NCI-H2107 (cell line): ENCODE results near the gene TMEM8B.

Experiments used
- DNase-seq: peaks from one replicate; lab custom pipeline; 2025; lab: John Stamatoyannopoulos, UW

Gene TMEM8B

DNA sequence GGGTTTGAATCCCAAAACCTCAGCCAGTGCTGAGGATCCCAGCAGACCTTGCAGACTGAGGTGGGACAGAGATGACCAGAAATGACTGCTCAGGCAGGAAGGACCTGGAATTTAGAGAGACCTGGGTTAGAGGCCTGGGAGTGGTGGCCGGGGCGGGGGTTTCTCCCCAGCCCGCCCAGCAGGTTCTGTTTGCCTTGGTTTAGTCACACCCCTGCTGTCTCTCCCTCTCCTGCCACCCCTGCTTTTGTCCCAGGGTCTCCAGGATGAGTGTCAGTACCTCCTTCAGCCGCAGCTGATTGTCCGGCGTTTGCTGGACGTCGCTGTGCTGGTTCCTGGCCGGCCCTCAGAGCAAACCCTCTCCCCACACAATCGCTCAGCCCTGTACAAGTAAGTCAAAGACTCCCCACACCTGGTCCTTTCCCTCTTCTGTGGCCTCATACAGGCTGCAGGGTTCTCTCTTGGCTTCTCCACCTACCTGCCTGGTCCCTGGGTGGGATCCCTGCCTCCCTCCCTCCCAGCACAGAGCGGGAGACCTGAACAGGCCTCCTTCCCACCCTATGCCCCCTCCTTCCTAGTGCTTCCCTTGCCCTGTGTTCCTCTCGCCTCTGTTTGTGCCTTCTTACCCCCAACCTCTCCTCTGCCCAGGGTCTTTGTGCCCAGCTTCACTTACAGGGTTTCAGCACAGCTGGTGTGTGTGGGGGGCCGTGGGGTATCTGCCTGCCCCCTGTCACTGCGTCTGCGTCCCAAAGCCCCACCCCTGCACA is 12.0 kb downstream of the TMEM8B start:
- no peak for DNase-seq

DNA sequence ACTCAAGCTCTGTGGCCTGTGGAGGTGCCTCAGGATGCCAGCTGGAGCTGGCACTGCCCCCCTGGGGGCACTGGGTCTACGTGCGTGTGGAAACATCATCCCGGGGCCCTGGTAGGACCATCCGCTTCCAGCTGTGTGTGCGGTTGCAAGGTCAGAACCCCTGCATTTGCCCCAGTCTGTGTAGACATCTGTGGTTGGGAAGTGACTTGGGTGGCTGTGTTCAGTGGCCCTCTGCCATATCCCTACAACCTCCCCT is 12.5 kb downstream of the TMEM8B start:
- DNase-seq: no peak

DNA sequence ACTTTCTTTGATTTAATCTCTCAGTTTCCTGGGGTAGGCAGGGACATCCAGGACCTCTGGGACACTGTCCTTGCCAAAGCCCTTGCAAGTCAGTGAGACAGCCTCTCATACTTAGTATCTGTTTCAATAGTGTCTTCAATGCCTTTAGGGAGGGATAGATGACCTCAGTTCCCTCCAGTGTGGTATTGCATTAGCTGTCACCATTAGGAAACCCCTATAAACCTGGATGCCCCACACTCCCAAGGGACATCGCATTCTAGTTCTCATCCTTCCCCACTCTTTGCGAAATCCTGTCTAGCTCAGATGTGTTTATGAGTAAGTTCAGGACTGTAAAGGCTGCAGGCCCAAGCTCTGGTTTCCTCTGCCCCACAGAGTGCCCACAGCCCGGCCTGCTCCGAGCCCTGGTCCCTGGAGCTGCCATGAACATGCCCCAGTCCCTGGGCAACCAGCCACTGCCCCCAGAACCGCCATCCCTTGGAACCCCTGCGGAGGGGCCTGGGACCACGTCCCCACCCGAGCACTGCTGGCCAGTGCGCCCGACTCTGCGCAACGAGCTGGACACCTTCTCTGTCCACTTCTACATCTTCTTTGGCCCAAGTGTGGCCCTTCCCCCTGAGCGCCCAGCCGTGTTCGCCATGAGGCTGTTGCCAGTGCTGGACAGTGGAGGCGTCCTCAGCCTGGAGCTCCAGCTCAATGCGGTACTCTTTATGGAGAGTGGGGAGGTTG is 13.2 kb downstream of the TMEM8B start:
- no peak for DNase-seq

DNA sequence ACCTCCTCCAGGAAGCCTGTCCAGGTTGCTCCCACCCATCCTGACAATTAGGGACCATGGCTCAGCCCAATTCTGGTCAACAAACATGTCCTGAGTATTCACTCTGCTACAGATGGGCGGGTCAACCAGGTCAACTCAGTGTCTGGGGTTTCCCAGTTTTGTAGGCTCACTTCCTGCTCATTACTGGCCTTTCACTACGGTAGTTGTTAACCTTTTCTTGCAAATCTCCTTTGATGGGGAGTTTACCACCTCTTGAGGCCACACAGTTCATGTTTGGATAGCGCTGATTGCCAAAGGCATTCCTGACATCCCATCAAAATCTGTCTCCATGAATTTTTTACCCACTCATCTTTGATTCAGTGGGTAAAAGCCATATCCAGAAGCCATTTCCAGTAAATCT is 13.8 kb downstream of the TMEM8B start:
- DNase-seq: no peak

DNA sequence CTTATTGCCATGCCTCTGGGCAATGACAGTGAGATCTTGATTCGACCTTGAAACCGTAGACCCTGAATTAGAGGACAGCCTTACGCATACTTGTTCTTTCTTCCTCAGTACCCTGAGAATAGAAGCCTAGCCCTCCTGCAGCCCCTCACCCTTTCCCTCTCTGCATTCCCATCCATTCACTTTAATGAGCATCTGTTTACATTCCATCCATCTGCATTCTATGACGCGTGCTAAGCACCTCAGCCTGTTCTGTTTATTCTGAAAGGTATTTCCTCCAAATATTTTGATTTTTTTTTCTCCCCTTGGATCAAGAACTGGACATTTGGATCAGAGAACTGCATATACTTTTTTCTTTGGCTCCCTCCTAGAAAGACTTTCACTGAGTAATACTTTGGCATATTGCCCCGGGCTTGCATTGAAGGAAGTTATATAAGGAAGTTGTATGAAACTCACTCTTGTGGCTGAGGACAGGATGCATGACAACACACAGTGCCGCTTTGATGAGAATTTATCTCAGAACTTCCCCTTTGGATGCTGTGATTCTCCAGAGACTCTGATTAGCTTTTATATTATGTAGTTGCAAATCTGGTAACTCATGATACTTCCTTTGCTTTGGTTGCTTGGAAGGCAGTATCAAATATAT is 15.7 kb downstream of the TMEM8B start:
- DNase-seq: no peak

DNA sequence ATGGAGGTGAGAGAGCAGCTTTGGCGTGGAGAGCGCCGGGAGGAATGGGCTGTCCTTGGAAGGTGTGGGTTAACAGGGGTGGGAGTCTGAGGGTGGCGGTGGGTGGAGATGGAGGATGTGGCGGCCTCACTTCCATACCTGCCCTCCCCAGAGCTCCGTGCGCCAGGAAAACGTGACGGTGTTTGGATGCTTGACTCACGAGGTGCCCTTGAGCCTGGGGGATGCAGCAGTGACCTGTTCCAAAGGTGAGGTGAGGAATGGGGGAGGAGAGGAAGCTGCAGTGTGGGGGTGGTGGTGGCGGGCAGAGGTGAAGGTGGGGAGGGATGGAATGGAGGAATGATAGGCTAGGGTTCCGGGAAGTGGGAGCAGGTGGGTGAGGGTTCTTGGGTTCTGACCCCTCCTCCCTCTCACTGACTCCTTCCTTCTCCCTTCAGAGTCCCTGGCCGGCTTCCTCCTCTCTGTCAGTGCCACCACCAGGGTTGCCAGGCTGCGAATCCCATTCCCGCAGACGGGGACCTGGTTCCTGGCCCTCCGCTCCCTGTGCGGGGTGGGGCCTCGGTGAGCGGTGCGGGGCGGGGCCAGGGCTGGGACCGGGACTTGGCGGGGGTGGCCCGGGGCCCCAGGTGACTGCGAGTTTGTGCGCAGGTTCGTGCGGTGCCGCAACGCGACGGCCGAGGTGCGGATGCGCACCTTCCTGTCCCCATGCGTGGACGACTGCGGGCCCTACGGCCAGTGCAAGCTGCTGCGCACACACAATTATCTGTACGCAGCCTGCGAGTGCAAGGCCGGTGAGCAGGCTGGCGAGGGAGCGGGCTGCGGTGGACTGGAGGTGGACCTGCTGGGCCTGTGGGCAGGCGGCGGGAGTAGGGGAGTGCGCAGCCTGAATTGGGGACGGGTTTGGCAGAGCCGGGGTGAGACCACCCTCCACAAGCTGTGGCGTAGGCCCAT is 17.1 kb downstream of the TMEM8B start:
- DNase-seq: no peak

DNA sequence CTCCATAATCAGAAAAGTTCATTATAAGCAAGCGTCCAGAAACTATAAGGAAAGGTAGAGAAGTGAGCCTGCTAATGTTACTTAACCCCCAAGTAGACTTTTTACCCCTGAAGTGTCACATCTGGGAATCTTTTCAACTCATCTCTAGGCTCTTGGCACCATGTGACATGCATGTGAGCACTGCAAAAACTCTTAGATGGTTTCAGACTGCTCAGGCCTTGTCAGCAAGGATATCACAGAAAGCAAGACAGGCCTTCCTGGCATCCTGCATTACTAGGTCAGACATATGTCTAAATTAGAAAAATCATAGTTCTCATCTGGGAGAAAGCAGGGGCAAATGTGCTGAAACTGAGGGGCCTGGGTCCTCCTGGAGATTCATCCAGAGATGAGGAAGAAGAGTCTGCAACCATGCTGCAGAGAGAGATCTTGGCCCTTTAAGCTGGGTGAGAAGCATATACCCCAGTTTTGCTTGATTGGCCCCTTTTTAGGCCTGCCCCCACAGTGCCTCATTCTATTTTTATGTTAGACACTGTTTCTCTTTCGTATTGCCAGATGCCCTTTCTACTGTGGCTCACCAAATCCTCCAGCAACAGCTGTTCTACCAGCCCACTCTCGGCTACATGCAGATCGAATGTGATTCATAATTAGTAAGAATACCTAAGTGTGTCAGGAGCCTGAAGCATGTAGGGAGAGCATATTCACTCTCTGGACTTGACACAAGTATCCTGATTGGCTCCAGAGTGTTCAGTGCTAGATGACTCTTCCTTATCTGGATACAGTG is 19.0 kb downstream of the TMEM8B start:
- DNase-seq: no peak

DNA sequence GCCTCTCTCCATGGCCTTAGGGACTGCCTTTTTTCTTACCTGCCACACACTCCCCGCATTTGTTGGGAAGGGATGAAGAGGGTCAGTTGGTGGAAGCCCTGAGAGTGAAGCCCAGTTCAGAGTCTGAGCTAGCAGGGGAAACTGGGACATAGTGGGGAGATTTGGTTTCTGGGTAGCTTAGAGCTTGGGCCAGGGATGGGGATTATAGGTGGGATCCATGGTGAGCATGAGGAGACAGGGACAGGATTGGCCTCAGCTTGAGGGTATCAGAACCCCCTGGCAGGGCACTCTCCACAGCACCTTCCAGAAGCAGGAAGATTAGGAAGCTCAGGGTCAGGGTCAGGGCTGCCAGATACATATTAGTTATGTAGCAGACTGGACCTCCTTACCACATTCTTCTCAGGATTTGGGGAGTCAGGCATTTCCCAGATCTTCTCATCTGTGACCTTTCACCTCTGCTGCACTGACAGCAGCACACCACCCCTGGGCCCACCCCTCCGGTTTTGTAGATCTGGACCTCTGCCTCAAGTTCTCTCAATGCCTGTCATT is 23.3 kb downstream of the TMEM8B start:
- DNase-seq: no peak

DNA sequence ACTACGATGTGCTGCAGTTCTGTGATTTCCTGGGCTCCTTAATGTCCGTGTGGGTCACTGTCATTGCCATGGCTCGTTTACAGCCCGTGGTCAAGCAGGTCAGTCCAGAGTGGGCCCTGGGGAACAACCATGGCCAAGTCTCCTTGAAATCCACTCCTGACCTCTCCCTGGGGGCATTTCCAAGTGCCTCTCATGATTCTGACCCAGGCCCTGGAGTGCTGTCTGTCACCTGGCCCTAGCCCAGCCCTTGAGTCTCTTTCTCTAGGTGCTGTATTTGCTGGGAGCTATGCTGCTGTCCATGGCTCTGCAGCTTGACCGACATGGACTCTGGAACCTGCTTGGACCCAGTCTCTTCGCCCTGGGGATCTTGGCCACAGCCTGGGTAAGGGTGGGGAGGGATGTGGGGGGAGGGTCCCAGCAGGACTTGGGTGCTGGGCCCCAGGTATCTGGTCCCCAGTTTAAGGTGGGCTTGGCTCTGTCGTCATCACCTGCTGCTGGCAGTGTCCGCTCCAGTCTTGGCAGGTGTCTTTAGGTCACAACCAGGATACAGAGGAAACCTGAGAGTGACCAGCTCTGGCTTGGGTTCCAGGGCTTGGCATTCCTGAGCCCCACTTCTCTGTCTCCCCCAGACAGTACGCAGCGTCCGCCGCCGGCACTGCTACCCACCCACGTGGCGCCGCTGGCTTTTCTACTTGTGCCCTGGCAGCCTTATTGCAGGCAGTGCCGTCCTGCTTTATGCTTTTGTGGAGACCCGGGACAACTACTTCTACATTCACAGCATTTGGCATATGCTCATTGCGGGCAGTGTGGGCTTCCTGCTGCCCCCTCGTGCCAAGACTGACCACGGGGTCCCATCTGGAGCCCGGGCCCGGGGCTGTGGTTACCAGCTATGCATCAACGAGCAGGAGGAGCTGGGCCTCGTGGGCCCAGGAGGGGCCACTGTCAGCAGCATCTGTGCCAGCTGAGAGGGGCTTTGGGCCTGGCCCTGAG is 24.1 kb downstream of the TMEM8B start:
- DNase-seq: no peak

DNA sequence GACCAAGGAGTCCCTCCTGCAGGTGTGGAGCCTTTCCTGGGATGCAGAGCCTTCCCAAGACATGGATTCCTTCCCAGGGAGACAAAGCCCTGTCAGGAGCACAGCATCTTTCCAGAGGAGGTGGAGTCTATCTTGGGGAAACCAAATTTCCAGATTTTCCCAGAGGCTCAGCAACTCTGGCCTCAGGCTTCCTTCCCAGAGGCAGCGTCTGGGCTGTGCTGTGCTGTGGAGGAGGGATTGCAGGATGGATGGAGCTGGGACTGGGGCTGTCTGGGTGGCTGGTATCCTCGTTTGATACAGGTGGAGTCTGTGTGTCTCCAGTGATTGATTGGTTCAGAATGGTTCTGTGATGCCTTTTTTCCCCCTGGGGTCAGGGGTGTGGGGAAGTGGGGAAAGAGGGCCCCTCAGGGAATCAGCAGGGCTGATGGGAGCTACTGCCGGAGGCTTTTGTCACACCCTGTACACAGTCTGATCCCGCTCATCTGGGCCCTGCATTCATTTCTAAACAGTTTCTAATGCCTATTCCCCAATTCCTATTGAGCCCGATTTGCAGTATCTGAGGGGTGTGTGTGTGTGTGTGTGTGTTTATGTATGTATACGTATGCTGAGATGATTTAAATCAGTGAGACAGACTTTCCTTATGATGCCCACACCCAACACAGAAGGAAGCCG is 25.2 kb downstream of the TMEM8B start:
- DNase-seq: no peak

DNA sequence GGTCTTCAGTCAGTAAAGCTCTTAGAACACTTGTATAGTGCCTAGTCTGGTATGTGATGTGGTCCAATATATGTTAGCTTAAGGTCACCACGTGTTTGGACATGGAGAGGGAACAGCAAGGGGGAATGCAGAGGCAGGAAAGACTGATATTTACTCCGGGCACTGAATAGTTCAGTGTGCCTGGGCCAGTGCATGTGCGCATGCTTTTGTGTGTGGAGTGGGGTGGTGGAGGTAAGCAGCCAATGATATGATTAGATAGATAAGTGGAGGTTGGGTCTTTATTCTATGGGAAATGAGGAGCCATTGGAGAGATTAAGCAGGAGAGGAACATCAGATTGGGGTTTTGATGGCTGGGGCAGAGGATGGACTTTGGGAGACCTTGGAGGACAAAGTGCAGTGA is 27.2 kb downstream of the TMEM8B start:
- DNase-seq: no peak

DNA sequence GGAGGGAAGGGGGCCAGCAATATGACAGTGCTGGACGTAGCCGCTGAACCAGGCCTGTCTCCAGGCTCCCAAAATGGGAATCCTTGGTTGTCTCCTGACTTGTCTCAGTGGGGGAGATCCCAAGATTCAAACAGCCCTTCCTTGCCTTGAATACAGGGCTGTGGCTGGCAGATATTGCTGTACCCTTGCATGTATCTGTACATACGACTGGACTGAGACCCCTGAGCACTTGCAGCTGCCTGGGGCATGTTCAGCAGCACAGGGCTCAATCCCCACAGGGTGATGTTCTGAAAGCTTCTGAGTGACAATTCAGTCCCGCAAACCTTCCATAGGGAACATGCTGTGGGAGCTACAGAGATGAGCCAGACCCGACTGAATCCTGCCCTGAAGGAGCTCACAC is 27.9 kb downstream of the TMEM8B start:
- no peak for DNase-seq

DNA sequence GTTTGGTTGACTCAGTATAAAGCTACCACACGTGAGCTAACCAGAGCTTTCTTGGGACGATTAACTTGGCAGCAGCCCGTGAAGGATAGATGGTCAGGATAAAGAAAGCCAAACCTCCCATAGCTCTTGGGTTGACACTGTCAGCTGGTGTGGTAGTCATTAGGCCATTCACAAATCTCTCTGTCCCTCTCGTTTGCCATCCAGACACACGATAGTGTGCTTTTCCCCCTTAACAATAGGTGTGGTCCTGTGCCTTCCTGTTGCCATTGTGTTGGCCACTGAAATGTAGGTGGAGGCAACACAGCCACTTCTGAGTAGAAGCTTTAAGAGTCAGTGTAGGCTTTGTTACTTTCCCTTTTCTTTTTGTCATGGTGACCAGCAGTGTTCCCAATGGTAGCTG is 29.4 kb downstream of the TMEM8B start:
- no peak for DNase-seq

DNA sequence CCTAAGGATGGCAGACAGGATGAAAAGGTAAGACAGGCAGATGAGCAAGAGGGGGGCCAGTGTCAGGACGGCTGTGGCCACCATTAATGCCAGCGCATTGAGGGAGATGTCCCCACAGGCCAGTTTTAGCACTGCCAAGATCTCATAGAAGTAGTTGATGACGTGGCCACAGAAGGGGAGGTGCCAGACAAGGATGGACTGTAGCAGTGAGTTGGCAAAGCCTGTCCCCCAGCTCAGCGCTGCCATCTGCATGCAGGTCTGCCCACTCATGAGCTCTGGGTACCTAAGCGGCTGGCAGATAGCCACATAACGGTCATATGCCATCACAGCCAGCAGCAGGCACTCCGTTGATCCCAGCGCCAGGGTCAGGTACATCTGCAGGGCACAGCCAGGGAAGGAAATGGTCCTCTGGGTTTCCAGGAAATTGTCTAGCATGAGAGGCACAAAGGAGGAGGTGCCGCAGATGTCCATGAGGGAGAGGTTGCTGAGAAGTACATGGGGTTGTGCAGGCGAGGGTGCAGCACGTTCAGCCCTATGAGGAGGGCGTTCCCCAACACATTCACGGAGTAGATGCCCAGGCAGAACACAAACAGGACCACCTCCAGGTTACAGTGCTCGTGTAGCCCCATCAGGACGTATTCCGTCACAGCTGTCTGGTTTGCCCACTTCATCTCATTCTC is 30.4 kb downstream of the TMEM8B start:
- no peak for DNase-seq

DNA sequence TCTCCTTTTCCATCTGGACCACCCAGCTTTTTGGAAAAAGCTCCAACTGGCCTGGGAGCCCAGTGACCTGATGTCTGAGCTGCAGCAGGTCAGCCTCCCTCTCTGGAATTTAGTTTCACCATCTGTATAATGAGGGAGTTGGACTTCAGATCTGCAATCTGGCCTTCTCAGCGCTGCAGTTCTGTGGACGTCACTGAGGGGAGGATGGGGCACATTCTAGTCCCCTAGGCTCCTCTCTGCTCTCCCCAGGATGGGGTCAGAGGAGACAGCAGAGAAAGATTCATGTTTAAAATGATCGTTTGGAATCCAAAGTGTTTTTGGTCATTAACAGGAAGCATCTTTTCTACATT is 30.9 kb downstream of the TMEM8B start:
- DNase-seq: no peak

DNA sequence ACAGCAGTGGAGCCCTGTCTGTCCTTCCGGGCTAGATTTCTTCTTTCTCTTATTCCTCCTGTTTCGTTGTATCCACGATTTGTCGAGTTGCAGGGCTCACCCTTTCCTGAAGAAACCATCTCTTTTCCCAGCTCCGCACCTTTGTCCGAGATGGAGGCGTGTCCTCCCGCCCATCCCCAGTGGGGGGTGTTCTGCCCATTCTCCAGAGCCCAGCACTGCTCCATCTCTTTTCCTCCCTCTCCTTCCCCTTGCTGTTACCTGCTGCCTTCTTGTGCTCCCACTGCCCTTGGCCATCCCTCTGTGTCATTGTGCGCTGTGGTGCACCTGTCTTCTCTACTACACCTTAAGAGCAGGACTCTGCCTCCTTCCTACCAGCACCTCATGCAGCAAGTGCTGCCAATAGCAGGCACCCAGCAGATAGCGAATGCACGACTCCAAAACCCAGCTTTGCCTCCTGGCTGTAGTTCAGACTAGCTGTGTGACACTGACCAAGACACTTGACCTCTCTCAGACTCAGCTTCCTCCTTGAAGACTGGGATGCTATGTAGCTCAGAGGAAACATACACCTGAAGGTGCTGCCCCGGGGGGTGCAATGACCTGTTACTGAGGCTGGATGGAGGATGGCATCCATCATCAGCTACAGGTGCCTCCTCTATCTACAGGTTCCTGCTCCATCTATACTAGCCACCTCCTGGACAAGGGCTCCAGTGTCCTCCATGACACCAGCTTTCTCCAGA is 32.3 kb downstream of the TMEM8B start:
- no peak for DNase-seq

DNA sequence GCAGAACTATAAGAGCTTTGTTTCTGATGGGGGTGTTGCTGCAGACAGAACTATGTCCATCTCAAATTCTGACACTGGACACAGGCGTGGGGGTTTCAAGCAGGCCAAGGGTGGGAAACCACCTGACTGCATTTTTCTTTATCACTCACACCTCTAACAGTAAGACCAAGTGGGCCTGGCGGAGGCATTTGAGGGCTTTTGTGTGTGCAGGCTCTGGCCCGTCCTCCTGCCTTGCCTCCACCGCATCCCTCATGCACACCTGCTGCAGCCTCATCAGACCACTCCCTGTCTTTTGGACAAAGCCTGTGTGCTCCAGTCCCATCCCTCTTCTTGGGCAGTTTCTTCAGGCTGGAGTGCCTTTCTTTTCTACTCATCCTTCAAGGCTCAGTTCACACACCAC is 33.3 kb downstream of the TMEM8B start:
- no peak for DNase-seq

DNA sequence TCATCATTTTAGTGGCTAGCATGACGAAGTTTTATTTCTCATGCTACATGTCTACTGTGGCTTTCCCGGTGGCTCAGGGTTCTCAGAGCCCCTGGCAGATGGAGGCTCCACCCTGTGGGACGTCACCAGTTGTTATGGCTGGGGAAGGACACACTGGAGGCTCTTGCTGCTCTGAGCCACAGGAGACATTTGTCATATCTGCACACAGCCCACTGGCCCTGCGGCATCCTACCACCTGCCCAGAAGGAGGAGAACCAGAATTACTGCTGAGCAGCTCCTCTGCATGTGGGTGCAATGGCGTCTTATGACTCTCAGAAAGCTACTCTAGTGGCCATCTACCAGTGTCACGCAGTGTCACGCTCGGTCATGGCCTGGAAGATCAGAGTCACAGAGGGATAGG is 34.6 kb downstream of the TMEM8B start:
- no peak for DNase-seq
